Progenitor cell of endocrine pancreas (in vitro differentiated cells): ENCODE results near the gene RIPOR2. TPM values are rescaled to one million over a fixed set of nuclear protein-coding genes. Genes with fewer than 3 reads are reported as not detected.

Source experiments
- DNase-seq: peaks from one replicate; pipeline ENCODE4 v3.0.0; 2021; ENCODE audit warnings: low spot score; ENCODE audit not compliant: unreplicated experiment
- H3K27ac Mint-ChIP-seq: 2 replicates; pipeline ENCODE4 v1.8.0; 2021; ENCODE audit warnings: mild to moderate bottlenecking, moderate library complexity, mixed read lengths
- H3K27me3 Mint-ChIP-seq: 2 replicates; pipeline ENCODE4 v1.8.0; 2021; ENCODE audit warnings: mixed read lengths
- H3K36me3 Mint-ChIP-seq: 2 replicates; pipeline ENCODE4 v1.8.0; 2022; ENCODE audit warnings: mixed read lengths; ENCODE audit not compliant: insufficient read depth
- H3K4me1 Mint-ChIP-seq: 2 replicates; pipeline ENCODE4 v1.8.0; 2021; ENCODE audit warnings: low read depth, mixed read lengths
- H3K4me3 Mint-ChIP-seq: 2 replicates; pipeline ENCODE4 v1.8.0; 2021; ENCODE audit warnings: low read depth, mild to moderate bottlenecking, moderate library complexity, mixed read lengths
- H3K9me3 Mint-ChIP-seq: 2 replicates; pipeline ENCODE4 v1.8.0; 2021; ENCODE audit warnings: low read depth, mixed read lengths
- CTCF ChIP-seq: fragments of 200-600 bp; sonication (generic); IDR thresholded peaks from one replicate; pipeline ENCODE4 v1.5.0; 2021; ENCODE audit warnings: antibody characterized with exemption, mild to moderate bottlenecking; ENCODE audit not compliant: unreplicated experiment
- total RNA-seq: library from RNA; stranded (reverse); gene quantifications from 2 replicates; pipeline ENCODE4 v1.2.1, GENCODE V29; 2021

The RIPOR2 gene
- total RNA-seq, 1 donor from 2014 or later = 2.2 TPM

DNA sequence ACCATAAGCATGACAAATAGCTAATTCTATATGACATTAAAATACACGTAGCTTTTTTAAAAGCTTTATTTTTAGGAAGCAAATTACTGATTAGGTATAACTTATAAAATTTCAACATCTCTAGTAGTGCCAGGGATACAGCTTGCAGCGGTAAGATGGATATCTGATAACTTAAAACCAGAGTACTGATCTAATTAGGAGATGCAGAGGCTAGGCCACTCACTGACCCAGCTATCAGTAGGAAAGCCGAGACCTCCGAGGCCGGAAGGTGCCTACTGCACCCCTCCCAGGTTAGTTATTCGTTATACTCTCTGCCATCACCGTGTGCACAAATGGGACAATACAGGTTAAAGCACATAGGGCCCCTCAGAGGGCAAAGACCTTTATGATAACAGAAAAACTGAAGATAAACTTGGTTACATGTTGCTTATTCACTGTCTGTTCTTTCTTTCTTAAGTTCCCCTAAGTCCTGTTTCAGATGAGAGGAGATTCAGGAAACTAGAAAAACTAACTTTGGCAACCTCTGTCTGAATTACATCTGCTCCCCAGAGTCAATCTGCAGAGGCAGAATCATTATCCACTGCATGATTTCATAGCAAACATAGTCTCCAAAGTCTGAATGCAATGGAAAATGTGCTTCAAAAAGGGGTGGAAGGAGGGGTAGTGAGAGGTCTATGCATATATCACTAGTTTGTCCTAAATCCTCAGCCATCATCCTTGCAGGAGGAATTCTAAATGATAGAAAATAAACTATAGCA, 60.8 kb downstream of the RIPOR2 start:
- peaks cover 2% of the 10 kb centered on the region for H3K27me3 Mint-ChIP-seq
- H3K4me1 Mint-ChIP-seq = peaks cover 29% of the 10 kb centered on the region
- no peak for TF ChIP-seq CTCF
- peak overlapping the region; percentile 78 for H3K27ac Mint-ChIP-seq
- no peak overlapping the region for H3K4me3 Mint-ChIP-seq
- no peak for DNase-seq
- no peaks in the 10 kb centered on the region for H3K36me3 Mint-ChIP-seq
- H3K9me3 Mint-ChIP-seq = no peaks in the 10 kb centered on the region

GRCh38 chr6:24874128-24874527, 61.6 kb downstream of the RIPOR2 start:
- peaks cover 29% of the 10 kb centered on the region for H3K4me1 Mint-ChIP-seq
- H3K36me3 Mint-ChIP-seq = no peaks in the 10 kb centered on the region
- no peaks in the 10 kb centered on the region for H3K27me3 Mint-ChIP-seq
- TF ChIP-seq CTCF = no peak
- no peak overlapping the region for H3K4me3 Mint-ChIP-seq
- H3K9me3 Mint-ChIP-seq = no peaks in the 10 kb centered on the region
- DNase-seq = no peak
- H3K27ac Mint-ChIP-seq = no peak overlapping the region

DNA sequence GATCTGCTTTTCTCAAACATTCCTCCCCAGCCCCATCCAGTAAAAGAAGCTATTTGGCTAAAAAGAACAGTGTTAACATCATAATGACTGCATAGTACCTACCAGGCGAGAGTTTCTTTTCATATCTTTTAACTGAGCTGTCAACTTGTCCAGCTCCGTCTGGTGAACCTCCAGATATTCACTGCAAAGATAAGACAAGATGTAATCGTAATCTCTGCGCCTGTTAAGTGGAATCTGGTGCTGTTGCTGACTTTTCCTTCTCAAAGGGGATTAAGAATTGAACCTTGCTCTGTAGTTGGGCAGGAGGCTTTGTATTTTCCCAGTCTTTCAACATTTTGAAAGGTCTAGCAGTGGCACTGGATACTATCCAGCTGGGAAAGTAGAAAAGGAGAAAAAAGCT, 63.0 kb downstream of the RIPOR2 start:
- Mint-ChIP-seq H3K4me3 (no peak overlapping the region), H3K36me3 (no peaks in the 10 kb centered on the region), H3K27ac (no peak overlapping the region), H3K4me1 (peaks cover 25% of the 10 kb centered on the region), H3K27me3 (no peaks in the 10 kb centered on the region), H3K9me3 (no peaks in the 10 kb centered on the region)
- DNase-seq = no peak
- TF ChIP-seq CTCF = no peak

- no peak overlapping the region for H3K4me3 Mint-ChIP-seq
- H3K27me3 Mint-ChIP-seq = no peaks in the 10 kb centered on the region
- TF ChIP-seq CTCF = no peak
- no peak for DNase-seq
- H3K27ac Mint-ChIP-seq = no peak overlapping the region
- H3K36me3 Mint-ChIP-seq = no peaks in the 10 kb centered on the region
- no peaks in the 10 kb centered on the region for H3K4me1 Mint-ChIP-seq
- no peaks in the 10 kb centered on the region for H3K9me3 Mint-ChIP-seq
Observed at GRCh38 chr6:24868765-24869164, 67.0 kb downstream of the RIPOR2 start.

DNA sequence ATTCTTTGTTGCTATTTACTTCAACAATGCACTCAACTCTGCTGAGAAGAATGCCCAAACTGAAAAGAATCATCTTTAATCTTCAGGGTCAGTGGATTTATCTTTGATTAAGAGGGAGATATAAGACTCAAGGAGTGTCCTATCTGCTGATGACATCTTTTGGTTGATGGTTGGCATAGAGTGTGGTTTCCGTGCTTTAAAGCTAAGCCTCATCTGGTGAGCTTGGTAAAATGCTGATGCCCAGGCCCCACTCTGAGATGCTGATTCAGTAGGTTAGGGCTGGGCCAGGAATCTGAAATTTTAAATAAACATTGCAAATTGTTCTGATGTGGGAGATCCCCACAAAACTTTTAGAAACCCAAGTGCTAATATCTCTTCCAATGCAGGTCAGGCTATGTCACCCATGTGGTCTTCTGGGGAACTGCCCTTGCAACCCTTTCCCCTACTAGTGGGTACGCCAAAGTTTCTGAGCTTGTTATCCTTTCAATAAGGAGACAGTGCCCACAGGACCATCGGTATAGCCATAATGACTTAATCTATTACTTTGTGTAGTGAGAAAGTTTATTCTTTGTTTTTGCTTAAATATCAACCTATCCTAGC, 68.6 kb downstream of the RIPOR2 start:
- no peak for DNase-seq
- no peak for TF ChIP-seq CTCF
- no peaks in the 10 kb centered on the region for H3K9me3 Mint-ChIP-seq
- no peaks in the 10 kb centered on the region for H3K4me1 Mint-ChIP-seq
- H3K27ac Mint-ChIP-seq = no peak overlapping the region
- no peaks in the 10 kb centered on the region for H3K27me3 Mint-ChIP-seq
- H3K36me3 Mint-ChIP-seq = no peaks in the 10 kb centered on the region
- H3K4me3 Mint-ChIP-seq = no peak overlapping the region
